ENCODE data around the gene OSBPL5. TPM values are rescaled to one million over a fixed set of nuclear protein-coding genes. Genes with fewer than 3 reads are reported as not detected.

Gene OSBPL5
- total and polyA plus RNA-seq, 2 donors from 2014 or later: 8.5 to 63.0 TPM

DNA sequence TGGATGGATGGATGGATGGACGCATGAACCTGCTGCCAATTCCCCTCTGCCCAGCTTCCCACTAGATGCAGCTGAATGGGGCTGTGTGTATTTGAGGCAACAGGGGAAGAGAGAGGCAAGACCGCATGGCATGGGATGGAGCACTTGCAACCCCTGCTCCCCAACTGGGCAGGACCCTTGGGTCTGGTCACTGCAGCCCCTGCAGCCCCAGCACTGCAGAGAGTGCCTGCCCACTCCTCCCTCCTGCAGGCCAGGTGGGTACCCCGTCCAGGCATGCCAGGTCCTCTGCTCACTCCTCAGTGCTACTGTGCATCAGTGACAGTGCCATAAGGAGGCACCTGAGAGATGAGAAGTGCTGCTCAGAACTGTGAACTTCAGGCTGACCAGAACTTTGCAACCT lies 40.3 kb downstream of the OSBPL5 start:
- H3K27me3 ChIP-seq (ENCODE audit: control insufficient read depth, insufficient read depth, low read length): no peaks in the 10 kb centered on the region
- DNase-seq (peak in 2 of 5 donors; percentile 23 to 66), FAIRE-seq (no peak)
- H3K4me1 ChIP-seq (ENCODE audit: control insufficient read depth in 2 of 3, insufficient read depth in 2 of 3, low read depth in 1 of 3, low read length in 3 of 3): peaks cover 0 to 4% (median 0%) of the 10 kb centered on the region in 3 donors
- no peak overlapping the region for H3K4me3 ChIP-seq (ENCODE audit: low read length in 3 of 3)
- no peaks in the 10 kb centered on the region for H3K9me3 ChIP-seq (ENCODE audit: control insufficient read depth in 2 of 3, insufficient read depth in 1 of 3, low read length in 3 of 3)
- TF ChIP-seq, protein P1, sequence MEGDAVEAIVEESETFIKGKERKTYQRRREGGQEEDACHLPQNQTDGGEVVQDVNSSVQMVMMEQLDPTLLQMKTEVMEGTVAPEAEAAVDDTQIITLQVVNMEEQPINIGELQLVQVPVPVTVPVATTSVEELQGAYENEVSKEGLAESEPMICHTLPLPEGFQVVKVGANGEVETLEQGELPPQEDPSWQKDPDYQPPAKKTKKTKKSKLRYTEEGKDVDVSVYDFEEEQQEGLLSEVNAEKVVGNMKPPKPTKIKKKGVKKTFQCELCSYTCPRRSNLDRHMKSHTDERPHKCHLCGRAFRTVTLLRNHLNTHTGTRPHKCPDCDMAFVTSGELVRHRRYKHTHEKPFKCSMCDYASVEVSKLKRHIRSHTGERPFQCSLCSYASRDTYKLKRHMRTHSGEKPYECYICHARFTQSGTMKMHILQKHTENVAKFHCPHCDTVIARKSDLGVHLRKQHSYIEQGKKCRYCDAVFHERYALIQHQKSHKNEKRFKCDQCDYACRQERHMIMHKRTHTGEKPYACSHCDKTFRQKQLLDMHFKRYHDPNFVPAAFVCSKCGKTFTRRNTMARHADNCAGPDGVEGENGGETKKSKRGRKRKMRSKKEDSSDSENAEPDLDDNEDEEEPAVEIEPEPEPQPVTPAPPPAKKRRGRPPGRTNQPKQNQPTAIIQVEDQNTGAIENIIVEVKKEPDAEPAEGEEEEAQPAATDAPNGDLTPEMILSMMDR (IDR thresholded peaks at IDR 0.05; ENCODE audit: borderline replicate concordance, extremely low read depth, insufficient read depth): no peak
- H3K9ac ChIP-seq (ENCODE audit: low read length in 3 of 3): no peak overlapping the region
- peaks cover 0 to 4% (median 0%) of the 10 kb centered on the region in 3 donors for H3K36me3 ChIP-seq (ENCODE audit: control insufficient read depth in 2 of 3, insufficient read depth in 3 of 3, low read length in 3 of 3)
- intact Hi-C loops (cut with DNase I): no loop called here
- no peak overlapping the region for H3K27ac ChIP-seq (ENCODE audit: low read depth in 2 of 2, low read length in 2 of 2)

DNA sequence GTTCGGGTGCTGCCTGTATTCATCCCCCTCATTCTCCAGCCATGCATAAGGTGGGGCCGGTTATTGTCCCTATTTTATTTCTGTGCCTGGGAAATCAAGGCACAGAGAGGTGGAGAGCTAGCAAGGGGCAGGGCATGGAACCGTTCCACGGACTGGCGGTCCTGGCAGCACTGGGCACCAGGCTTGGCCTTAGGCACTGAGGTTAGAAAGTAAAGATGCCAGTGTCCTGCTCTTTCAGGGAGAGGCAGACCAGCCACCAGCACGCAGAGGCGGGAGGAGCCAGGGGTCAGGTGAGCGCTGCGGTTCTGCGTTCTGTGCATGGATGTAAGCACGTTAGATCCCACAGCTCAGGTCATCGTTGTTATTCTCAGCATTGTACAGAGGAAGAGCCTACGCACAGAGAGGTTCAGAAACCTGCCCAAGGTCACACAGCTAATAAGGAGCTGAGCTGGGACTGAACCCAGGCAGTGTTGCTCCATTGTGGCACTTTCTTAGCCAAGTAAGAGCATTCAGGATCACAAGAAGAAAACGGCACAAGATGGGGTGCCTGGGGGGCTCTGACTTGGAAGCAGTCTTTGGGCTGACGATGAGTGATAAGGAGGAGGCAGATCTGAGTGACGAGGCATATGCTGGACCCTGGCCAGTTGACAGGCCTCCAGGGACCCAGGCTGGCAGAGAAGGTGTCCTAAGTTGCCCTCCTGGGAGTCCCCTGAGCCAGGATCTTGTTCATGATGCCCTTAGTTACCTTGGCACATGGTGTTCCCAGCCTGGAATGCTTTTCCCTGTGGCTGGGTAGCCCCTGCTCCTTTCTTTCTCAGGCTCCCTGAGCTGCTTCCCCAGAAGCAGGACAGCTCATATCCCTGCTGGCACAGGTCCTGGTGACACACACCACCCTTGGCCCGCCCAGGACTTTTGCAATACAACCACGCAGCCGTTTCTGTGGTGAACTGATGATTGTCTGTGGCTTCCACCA lies 41.1 kb downstream of the OSBPL5 start:
- H3K27ac ChIP-seq (ENCODE audit: low read depth in 2 of 2, low read length in 2 of 2): no peak overlapping the region
- peaks cover 0 to 4% (median 0%) of the 10 kb centered on the region in 3 donors for H3K36me3 ChIP-seq (ENCODE audit: control insufficient read depth in 2 of 3, insufficient read depth in 3 of 3, low read length in 3 of 3)
- TF ChIP-seq, protein P1 (IDR thresholded peaks at IDR 0.05; ENCODE audit: borderline replicate concordance, extremely low read depth, insufficient read depth): no peak
- no peak for FAIRE-seq
- DNase-seq: peak in 2 of 5 donors; percentile 18 to 91
- H3K4me1 ChIP-seq (ENCODE audit: control insufficient read depth in 2 of 3, insufficient read depth in 2 of 3, low read depth in 1 of 3, low read length in 3 of 3): peaks cover 0 to 4% (median 0%) of the 10 kb centered on the region in 3 donors
- intact Hi-C loops (cut with DNase I): no loop called here
- no peak overlapping the region for H3K4me3 ChIP-seq (ENCODE audit: low read length in 3 of 3)
- H3K27me3 ChIP-seq (ENCODE audit: control insufficient read depth, insufficient read depth, low read length): no peaks in the 10 kb centered on the region
- no peak overlapping the region for H3K9ac ChIP-seq (ENCODE audit: low read length in 3 of 3)
- no peaks in the 10 kb centered on the region for H3K9me3 ChIP-seq (ENCODE audit: control insufficient read depth in 2 of 3, insufficient read depth in 1 of 3, low read length in 3 of 3)

DNA sequence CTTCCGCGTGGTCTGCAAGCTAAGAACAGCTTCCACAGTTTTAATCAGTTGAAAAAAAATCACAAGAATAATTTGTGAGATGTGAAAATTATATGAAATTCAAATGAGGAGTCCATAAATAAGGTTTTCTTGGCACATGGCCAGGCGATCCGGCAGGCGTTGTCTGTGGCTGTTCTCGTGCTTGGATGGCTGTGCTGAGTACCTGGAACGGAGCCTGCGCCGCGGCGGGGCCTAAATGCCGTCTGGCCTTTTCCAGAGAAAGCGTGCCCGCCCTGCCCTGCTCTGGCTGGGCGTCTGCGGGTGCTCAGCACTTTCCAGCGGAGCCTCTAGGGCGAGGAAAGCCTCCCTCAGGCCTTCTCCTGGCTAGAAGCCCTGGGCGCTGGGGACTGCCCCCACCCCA lies 41.8 kb downstream of the OSBPL5 start:
- intact Hi-C loops (cut with DNase I): no loop called here
- TF ChIP-seq, protein P1 (IDR thresholded peaks at IDR 0.05; ENCODE audit: borderline replicate concordance, extremely low read depth, insufficient read depth): no peak
- H3K4me3 ChIP-seq (ENCODE audit: low read length in 3 of 3): no peak overlapping the region
- H3K9me3 ChIP-seq (ENCODE audit: control insufficient read depth in 2 of 3, insufficient read depth in 1 of 3, low read length in 3 of 3): no peaks in the 10 kb centered on the region
- H3K36me3 ChIP-seq (ENCODE audit: control insufficient read depth in 2 of 3, insufficient read depth in 3 of 3, low read length in 3 of 3): peaks cover 0 to 4% (median 0%) of the 10 kb centered on the region in 3 donors
- FAIRE-seq: no peak
- peaks cover 0 to 4% (median 0%) of the 10 kb centered on the region in 3 donors for H3K4me1 ChIP-seq (ENCODE audit: control insufficient read depth in 2 of 3, insufficient read depth in 2 of 3, low read depth in 1 of 3, low read length in 3 of 3)
- no peak overlapping the region for H3K9ac ChIP-seq (ENCODE audit: low read length in 3 of 3)
- H3K27ac ChIP-seq (ENCODE audit: low read depth in 2 of 2, low read length in 2 of 2): no peak overlapping the region
- no peaks in the 10 kb centered on the region for H3K27me3 ChIP-seq (ENCODE audit: control insufficient read depth, insufficient read depth, low read length)
- peak in 2 of 5 donors; percentile 32 to 85 for DNase-seq
